NCI-H1048 (cell line): ENCODE measurements around the gene RNU1-3.
"Not testable (repeated sequence)": the region's sequence is repeated elsewhere in the genome, so short reads cannot be mapped to it uniquely, and the experiment has no call there.

Experiments
- DNase-seq: peaks from one replicate; lab custom pipeline; 2025; lab: John Stamatoyannopoulos, UW

The RNU1-3 gene

DNA sequence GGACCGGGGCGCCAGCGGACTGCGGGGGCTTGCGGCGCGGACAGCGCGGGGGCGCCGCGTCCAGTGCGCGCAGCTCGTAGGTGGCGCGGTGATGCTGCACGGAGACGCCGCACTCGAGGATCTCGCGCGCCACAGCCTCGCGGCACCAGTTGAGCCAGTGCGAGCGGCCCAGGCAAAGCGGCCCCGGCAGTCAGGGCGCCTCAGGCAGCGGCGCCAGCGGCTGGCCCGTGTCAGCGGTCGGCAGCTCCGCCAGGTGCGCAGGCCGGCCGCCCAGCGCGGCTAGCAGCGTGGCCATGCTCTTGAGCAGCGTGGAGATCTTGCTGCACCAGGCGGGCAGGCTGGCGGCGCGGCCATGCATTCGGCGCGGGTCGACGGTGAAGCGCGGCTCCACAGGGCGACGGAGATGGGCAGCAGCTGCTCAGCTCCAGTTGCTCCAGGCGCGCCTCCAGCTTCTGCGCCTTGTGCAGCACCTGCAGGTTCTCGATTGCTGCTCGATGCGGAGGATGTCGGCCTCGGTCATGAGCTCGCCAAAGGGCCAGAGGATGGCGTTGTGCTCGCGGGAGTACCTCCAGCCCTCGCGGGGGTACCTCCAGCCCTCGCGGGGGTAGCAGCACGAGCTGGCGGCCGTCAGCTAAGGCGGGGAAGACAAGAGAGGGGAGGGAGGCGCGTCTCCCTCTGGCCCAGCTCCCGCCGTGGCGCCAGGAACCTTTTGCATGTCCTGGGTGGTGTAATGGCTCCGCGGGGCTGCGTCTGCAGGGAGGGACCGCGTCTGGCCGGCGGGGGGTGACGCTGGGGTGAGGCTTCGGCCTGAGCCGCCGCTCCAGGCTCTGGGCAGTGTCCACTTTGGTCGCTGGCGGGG is 26.9 kb upstream of the RNU1-3 start:
- not testable (repeated sequence) for DNase-seq

DNA sequence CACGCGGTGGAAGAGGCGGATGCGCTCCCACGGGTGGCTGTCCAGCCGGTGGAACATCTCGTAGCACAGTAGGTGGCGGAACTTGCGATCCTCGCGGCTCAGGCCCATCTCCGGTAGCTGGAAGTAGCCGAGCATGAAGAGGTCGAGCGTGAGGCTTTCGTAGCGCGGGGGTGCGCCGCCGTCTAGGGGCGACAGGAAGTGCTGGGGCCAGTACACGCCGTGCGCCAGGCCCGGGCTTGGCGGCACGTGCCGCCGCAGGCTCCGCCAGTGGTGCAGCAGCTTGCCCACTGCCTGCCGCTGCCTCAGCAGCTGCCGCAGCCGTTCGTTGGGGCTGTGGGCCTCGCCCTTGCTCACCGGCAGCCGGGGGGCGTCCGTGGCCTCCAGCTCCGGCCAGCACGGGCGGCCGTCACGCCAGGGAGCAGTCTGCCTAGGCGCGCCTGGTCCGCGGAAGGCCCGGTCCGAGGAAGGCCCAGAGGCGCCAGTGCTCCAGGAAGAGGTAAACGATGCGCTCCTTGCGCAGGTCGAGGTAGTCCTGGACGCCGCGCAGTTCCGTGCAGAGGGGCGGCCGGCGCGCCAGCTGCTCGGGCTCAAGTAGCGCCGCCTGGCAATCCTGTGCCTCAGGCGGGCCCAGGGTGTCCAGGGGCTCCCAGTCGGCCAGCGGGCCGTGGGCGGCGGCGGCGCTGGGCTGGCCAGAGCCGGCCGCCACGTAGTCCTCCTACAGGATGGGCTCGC is 26.1 kb upstream of the RNU1-3 start:
- DNase-seq = not testable (repeated sequence)

DNA sequence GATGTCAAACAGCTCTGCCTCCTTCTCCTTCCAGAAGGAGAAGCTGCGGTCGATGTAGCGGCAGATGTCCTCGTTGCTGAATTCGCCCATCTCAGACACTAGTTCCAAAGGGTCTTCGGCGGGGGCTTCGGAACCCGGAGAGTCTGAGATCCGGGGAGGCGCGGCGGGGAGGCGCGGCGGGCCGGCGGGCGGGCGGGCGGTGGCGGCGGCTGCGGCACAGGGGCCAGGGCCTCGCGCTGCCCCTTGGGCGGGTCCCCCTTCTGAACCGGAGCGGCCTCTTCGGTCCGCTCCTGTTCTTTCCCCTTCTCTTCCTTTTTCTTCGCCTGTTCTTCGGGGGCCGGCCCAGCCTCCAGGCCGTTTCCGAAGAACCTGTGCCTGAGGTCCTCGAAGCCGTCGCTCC is 25.5 kb upstream of the RNU1-3 start:
- not testable (repeated sequence) for DNase-seq

DNA sequence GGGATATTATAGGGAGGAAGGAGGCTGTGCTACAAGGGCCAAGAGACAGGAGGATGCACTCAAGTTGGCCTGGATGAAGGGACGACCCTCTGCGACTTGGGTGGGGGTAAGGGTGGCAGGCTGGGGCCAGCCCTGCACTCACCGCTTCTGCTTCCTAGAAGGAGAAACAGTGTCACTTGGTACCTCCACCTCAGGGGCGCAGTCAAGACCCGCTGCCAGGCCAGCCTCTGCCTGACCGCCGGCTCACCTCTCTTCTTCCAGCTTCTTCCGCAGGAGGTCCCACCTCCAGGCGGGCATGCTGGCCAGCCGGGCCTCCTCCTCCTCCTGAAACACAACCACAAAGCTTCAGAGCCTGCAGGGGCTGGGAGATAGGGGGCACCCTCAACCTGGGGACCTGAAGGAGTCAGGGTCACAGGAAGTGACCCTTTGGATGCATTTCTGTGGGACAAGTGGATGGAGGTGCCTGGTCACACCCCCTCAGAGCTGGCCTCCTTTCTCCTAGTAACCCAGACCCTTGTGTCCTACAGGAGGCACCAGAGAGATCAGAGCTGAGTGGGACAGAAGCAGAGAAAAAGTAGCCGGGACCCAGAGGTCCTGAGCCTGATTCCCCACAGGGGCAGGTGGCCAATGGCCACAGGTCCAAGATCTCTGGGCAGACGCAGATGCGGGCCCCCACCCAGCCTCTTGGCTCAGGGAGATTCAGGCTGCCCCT is 24.4 kb upstream of the RNU1-3 start:
- not testable (repeated sequence) for DNase-seq

DNA sequence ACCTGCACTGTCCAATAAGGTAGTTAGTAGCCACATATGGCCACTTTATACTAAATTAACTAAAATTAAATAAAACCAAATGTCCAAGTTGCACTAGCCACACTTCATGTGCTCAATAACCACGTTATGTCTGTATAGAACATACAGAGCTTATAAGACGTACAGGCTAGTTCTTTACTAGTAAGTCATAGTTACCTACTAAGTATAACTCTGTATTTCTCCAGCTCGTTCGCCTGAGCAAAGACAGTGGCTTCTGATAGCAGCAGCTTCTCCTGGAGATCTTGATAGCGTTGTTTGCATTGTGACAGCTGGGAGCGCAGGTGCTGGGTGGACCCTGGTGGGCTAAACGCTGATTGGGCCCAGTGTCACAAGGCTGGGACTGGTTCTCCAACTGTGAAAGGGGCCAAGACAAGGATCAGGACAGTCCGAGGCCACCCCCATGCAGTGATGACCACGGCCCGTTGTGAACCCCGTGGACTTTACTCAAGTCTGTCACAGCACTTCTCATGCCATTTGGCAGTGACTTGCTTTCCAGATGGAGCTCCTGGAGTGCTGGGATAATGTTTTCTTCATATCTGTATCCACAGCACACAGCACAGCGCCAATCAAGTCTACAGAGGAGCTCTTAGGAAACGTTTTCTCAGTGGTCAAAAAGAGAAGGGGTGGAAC is 20.5 kb upstream of the RNU1-3 start:
- not testable (repeated sequence) for DNase-seq

DNA sequence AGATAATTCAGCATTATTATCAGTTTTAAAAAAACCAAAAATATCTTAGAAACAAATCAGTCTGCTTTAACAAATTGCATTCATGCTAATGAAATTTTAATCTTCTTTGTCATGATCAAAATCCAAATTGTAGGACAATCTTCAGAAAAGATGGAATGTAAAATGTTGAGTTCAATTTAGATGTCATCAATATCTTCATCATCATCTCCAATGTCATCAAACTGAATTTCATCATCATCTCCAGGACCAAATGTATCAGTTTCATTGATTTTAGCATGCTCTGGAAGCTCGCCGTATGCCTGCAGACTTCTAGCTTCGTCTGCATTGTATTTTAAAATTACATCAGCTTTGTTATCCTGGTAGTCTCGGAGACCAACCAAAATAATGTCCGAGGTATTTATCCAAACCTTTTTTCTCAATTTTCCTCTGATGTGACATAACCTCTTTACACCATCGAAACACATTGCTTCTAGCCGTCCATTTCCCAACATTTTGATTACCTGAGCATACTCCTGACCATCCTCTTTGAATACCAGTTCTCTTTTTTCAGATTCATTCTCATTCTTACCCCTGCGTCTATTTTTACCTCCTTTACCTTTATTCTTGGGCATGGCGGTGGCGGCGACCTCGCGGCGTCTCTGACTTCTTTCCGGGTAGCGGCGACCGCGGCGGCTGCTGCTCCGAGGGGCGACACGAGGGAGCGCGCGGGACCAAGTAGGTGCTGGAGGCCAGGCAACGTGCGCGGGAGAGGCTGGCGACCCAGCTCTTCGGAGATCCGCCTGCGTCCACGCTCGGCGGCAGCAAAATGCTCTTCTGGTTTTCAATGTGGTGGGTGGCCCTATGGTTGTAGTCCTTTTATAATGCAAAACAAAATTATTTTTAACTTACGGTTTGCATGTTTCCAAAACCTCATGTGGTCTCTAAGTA is 19.0 kb upstream of the RNU1-3 start:
- DNase-seq = not testable (repeated sequence)

DNA sequence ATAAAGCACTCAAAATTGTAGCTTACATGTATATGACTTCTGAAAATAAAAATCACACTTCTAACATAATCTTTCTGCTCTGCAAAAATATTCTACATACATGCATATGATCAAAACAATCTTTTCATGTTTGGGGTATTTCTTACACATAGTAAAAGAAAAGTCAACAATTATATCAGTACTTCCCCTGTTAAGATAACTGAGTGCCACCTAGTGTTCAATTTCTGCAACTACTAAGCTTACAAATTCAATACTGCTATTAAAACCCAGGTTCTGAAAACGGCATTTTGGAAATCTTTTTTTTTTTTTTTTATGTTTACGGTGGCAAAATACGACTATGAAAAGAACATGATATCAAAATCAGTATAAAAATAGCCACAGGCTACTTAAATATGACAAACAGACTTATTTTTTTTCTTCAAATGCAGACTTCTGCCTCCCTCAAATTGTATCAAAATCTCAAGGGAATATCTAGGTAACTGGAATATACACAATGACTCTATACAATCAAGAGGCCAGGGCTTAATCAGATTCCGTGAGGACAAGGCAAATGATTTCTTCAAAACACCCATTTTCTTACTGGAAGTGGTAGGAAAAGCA is 18.1 kb upstream of the RNU1-3 start:
- DNase-seq = not testable (repeated sequence)

DNA sequence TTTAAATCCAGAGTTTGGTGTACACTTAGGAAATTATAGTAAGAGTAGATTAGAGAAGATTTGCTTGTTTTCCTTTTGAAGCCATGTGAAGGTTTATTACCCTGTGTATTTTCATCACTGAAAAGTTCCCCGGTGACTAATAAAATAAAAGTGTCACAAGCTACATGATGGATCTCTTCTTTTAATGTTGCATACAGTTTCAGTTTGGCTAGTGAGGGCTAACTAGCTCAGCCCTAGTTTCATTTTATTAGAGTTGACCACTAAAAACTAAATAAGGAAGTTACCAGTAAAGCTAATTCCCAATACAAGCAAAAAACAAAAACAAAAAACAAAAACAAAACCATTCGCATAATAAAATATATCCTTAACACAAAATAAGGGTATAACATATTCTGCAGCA is 17.4 kb upstream of the RNU1-3 start:
- DNase-seq = not testable (repeated sequence)

DNA sequence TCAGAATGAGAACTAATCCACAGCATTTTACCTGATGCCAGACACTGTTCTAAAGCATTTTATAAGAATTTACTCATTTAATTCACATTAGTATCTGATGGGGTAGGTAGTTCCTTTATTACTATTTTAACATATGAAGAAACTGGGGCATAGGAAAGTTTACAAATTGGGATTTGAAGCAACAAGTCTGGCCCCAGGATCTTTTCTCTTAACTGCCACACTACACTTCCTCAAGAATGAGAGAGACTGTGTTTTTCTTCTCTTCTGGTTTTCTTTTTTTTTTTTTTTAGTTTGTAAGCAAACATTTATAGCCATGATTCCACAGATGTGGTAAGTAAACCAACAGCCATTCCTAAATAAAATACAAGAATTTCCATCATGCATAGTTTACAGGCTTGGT is 16.1 kb upstream of the RNU1-3 start:
- DNase-seq = not testable (repeated sequence)

DNA sequence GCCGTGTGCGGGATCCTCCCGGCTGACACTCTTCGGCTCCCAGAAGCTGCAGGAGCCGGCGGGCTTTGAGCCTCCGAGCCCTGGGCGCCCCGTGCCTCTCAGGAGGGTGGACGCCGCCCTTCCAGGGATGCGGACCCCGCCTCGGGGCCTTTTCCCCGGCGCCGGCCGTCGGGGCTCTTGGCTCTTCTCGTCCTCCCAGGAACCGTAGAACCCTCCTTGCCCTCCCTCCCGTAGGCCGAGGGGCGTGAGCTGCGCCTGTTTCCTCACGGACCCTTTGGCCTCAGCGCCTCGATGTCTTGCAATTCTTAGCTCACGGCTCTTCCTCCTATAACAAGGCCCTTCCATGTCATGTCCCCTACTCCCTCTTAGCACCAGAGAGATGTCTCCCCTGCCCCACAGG is 13.6 kb upstream of the RNU1-3 start:
- not testable (repeated sequence) for DNase-seq

DNA sequence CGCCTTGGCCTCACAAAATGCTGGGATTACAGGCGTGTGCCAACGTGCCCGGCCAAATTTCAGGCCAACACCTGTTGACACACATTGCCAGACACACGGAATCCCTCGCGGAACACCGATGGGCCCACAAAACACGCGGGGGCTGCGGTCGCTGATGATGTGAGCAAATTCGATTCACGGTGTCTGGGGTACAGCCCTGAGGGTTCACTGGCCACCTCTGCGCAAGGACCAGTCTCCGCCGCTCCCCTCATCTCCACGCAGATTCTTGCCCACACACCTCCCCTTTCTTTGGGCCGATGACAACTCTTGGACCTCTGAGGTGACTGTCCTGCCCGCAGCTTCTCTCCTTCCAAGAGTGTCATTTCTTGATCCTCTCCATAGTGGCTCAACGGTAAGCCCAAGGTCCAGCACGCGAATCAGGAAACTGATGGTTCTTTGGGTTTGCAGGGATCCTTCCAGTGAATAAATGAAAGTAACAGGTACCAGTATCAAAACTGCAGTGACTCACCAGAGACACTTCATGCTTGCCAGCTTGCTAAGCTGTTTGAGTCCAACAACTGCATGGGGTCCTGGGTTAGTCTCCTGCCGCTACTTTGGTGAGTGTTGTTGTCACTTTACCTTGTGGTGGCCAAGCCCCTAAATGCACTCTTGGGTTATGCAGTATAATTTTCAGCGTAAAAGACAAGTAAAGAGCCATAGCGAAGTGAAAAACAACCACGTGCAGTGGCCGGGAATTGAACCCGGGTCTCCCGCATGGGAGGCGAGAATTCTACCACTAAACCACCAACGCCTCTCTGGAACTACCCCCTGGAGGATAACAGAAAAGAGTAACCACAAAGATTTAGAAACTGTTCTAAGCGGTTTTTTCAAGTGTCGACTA is 11.0 kb upstream of the RNU1-3 start:
- no peak for DNase-seq

DNA sequence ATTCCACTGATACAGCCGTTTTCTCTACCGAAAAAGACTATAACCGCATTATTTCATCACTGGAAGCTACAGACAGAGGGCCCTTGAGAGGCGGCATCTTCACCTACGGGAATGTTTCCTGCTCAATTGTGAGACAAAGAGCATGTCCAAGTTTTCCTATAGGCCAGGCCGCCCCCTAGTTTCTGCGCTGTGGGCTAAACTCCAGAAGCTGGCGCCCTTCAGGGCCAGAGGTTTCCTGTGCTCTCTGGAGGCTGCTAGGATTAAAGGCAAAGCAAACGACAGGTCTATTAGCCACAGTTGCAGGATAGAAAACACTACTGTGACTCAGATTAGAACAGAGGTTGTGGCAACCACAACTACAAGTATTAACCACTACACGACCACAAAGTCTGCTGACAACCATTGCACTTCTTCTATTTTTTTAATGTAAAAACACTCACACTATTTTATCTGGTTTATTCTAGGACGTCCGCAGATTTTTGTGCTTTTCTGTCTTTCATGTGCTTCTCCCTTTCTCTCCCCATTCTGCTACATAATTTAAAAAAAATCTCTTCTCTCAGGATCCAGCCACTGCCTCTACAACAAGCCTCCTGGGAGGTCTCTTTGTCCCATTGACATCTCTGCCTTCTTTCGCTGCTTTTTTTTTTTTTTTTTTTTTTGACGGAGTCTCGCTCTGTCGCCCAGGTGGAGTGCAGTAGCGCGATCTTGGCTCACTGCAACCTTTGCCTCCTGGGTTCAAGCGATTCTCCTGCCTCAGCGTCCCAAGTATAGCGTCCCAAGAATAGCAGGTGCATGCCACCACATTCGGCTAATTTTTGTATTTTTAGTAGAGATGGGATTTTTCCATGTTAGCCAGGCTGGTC is 10.1 kb upstream of the RNU1-3 start:
- not testable (repeated sequence) for DNase-seq

DNA sequence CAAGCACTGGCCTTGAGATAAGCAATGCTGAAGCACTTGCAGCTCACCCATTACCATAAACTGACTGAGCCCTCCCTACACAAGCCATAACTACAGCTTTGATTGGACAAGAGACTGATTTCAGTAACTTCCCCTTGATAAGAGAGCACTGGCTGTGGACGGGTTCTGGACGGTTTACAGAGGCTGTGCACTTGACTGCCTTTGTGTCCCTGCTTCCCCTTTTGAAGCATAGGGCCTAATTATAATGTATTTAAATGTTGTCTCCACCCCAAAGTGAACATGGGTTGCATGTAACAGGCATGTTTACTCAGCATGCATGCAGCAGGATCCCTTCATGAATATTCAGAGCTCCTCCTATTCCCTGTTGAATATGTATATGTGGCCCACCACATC is 8.4 kb upstream of the RNU1-3 start:
- not testable (repeated sequence) for DNase-seq

DNA sequence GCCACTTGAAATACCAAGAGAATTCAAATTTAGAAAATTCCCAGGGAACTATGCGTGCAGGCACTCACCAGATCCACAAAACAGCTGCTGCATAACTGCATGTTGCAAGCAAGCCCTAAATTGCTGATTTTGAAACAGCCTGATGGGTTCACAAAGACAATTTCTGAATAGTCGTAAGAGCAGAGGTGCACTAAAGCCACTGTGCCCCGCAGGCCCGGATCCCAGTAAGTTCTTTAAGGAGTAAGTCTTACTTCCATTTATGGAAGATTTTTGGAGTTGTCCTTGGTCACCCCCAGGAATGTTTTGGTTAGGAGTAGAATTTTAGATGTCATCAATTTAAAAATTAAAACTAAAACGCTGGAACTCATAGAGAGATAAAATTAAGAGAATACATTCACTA is 7.2 kb upstream of the RNU1-3 start:
- not testable (repeated sequence) for DNase-seq

DNA sequence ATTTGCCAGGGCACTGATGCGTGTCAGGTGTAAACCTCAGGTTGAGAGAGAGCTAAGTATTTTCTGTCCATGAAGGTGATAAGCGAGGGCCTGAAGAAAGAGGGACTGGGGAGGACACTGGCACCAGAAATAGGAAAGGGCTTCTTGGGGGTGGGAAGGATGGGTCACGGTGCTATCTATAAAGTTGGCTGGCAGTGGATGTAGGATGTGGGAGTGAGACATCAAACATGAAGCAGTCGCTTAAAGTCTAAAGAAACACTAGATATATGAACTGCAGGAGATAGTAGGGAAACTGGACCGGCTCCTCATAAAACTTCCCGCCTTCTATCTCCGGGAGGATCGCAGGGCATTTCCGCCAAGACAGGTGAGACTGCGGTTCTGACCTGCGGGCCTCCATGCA is 912 bp downstream of the RNU1-3 start:
- not testable (repeated sequence) for DNase-seq

DNA sequence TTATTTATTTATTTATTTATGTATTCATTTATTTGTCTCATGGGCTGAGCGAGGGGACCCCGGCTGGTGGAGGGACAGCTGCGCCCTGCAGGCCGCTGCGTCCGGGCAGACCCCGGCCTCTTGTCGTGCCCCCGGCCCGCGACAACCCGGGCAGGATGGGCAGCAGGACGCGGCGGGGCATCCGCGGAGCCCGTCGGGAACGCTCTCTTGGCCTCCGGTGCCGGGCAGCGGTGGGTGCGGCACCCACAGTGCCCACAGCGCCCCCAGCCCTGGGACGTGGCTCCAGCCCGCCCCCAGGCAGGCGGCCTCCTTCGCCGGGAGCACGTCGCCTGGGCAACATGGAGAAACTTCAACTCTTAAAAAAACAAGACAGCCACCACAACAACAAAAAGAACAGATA is 8.5 kb downstream of the RNU1-3 start:
- DNase-seq = not testable (repeated sequence)

DNA sequence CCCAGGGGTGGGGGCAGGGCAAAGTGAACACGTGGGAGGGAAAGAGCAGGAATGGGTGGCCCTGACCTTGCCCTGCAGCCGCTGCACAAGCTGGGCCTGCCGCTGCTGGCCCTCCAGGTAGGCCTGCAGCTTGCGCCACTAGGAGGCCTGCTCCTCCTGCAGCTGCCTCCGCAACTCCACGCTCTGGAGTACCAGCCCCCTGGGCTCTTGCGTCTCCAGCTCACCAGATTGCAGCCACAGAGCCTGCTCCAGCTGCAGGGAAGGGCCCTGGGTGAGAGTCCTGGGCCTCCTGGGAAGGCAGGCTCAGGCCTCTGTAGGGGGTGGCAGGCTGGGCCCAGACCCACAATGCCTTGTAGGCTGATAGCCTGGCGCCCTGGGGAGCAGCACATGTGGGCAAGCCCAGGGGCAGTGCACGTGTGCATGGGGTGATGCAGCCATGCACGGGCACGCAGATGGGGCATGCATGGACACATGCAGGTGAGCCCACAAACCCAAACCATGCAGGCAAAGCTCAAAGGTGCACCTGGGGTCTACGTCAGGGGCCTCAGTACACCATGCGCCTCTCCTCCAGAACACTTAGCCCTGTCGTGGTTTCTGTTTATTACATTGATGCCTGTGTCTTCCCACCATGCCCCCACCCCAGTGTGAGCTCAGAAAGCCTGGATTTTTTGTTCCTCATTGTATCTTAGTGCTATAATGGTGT is 9.6 kb downstream of the RNU1-3 start:
- DNase-seq = not testable (repeated sequence)

DNA sequence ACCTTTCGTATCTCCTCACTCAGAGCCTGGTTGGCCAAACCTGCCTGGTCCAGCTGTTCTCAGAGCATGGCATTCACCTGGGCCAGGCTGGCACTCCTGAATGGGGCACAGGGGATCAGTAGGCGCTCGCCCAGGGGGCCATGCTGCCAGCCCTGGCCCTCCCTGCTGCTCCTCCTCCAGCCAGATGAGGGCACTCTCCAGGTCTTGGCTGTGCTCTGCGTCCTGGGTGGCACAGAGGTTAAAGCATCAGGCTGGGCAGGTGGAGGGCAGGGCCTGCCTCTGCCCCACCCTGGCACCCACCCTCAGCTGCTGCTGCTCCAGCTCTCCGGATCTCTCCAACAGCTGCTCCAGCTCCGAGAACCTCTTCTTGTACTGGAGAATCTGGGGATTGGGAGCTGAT is 10.2 kb downstream of the RNU1-3 start:
- not testable (repeated sequence) for DNase-seq
